NCI-H2227 treated with DMSO at 0.1 percent for 48 hours (cell line): ENCODE measurements around the gene IL12B.
"Not testable (repeated sequence)": the region's sequence is repeated elsewhere in the genome, so short reads cannot be mapped to it uniquely, and the experiment has no call there.

ENCODE experiments used
- DNase-seq: peaks from one replicate; lab custom pipeline; 2025; lab: John Stamatoyannopoulos, UW

IL12B gene

GRCh38 chr5:159332800-159333544 lies 2.7 kb upstream of the IL12B start:
- no peak for DNase-seq

GRCh38 chr5:159331093-159331973 lies 1.0 kb upstream of the IL12B start:
- no peak for DNase-seq

- no peak for DNase-seq
Measured at GRCh38 chr5:159324986-159325385, 5.3 kb downstream of the IL12B start.

- DNase-seq, result no peak
Measured at GRCh38 chr5:159324102-159324755, 6.1 kb downstream of the IL12B start.

- no peak for DNase-seq
Measured at GRCh38 chr5:159322180-159322579, 8.1 kb downstream of the IL12B start.

- DNase-seq, result no peak
Measured at GRCh38 chr5:159319832-159320231, 10.5 kb downstream of the IL12B start.

GRCh38 chr5:159319363-159319762 lies 10.9 kb downstream of the IL12B start:
- DNase-seq, result no peak

- DNase-seq, result no peak
Measured at GRCh38 chr5:159318448-159318847, 11.8 kb downstream of the IL12B start.

- no peak for DNase-seq
Measured at GRCh38 chr5:159317849-159318248, 12.4 kb downstream of the IL12B start.

- peak; percentile 1 for DNase-seq
Measured at GRCh38 chr5:159316519-159317383, 13.5 kb downstream of the IL12B start.

GRCh38 chr5:159313197-159313596 lies 17.1 kb downstream of the IL12B start:
- no peak for DNase-seq

- no peak for DNase-seq
Measured at GRCh38 chr5:159311063-159311462, 19.2 kb downstream of the IL12B start.

- no peak for DNase-seq
Measured at GRCh38 chr5:159310511-159310910, 19.8 kb downstream of the IL12B start.

- DNase-seq, result no peak
Measured at GRCh38 chr5:159309689-159310433, 20.4 kb downstream of the IL12B start.

- DNase-seq, result no peak
Measured at GRCh38 chr5:159304961-159305595, 25.2 kb downstream of the IL12B start.

GRCh38 chr5:159303286-159303685 lies 27.0 kb downstream of the IL12B start:
- no peak for DNase-seq

GRCh38 chr5:159301929-159302860 lies 28.1 kb downstream of the IL12B start:
- DNase-seq, result not testable (repeated sequence)

- DNase-seq, result no peak
Measured at GRCh38 chr5:159301466-159301865, 28.8 kb downstream of the IL12B start.

GRCh38 chr5:159297300-159297699 lies 33.0 kb downstream of the IL12B start:
- not testable (repeated sequence) for DNase-seq
